ENCODE measurements around the gene PARVB.

The PARVB gene

DNA sequence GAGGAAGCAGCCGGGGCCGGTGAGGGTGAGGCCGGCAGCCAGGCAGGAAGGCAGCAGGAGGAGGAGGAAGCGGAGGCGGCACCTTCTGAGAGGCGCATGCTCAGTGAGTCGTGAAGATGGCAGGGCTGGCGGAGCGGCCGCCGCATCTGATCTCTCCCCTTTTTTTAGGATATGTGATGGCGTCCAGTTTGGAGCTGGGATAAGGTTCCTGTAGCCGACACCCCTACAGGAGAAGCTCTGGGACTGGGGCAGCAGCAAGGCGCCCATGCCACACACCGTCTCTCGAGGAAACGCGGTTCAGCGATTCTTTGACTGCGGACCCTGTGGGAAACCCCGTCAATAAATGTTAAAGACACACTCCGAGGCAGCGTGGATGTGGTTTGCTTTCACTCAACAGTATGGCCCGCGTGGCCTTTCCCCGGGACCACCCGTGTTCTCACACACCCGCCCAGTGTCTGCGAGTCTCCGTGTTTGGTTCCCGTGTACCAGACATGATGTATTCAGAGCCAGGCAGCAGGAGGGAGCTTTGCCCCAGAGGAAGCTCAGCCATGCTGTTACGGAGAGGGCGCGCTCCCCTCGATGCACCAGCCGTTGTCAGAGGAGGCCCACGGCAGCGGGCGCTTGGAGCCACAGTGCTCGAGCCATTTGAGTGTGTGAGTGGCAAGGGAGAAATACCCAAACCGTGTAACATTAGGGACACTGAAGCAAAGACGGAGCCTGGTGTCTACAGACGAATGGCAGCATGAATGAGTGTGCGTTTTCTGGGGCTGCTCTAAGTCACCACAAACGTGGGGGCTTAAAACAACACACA lies 27.7 kb upstream of the PARVB start:
- no peak for DNase-seq (ENCODE audit: low read depth, low spot score)
- no peak overlapping the region for H3K4me3 ChIP-seq (ENCODE audit: low read depth, low read length)
- in situ Hi-C loops (cut with HindIII; ENCODE audit: low sequenced_read_pairs), result no loop called here
- TF ChIP-seq, protein P1, sequence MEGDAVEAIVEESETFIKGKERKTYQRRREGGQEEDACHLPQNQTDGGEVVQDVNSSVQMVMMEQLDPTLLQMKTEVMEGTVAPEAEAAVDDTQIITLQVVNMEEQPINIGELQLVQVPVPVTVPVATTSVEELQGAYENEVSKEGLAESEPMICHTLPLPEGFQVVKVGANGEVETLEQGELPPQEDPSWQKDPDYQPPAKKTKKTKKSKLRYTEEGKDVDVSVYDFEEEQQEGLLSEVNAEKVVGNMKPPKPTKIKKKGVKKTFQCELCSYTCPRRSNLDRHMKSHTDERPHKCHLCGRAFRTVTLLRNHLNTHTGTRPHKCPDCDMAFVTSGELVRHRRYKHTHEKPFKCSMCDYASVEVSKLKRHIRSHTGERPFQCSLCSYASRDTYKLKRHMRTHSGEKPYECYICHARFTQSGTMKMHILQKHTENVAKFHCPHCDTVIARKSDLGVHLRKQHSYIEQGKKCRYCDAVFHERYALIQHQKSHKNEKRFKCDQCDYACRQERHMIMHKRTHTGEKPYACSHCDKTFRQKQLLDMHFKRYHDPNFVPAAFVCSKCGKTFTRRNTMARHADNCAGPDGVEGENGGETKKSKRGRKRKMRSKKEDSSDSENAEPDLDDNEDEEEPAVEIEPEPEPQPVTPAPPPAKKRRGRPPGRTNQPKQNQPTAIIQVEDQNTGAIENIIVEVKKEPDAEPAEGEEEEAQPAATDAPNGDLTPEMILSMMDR (IDR thresholded peaks at IDR 0.05; ENCODE audit: low read depth, low read length), result no peak

DNA sequence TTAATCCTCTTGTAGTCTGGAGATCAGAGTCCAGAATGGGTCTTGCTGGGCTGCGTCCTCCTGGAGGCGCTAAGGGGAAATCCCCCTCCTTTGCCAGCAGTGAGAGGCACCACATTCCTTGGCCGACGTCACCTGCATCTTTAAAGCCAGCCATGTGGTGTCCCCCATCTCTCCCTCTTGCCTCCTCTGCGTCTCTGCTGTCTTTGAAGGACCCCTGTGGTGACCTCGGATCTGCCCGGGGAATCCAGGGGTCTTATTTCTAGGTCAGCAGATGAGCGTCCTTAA lies 27.2 kb upstream of the PARVB start:
- DNase-seq (ENCODE audit: low read depth, low spot score), result no peak
- no peak overlapping the region for H3K4me3 ChIP-seq (ENCODE audit: low read depth, low read length)
- in situ Hi-C loops (cut with HindIII; ENCODE audit: low sequenced_read_pairs), result no loop called here
- TF ChIP-seq, protein P1 (IDR thresholded peaks at IDR 0.05; ENCODE audit: low read depth, low read length), result no peak

DNA sequence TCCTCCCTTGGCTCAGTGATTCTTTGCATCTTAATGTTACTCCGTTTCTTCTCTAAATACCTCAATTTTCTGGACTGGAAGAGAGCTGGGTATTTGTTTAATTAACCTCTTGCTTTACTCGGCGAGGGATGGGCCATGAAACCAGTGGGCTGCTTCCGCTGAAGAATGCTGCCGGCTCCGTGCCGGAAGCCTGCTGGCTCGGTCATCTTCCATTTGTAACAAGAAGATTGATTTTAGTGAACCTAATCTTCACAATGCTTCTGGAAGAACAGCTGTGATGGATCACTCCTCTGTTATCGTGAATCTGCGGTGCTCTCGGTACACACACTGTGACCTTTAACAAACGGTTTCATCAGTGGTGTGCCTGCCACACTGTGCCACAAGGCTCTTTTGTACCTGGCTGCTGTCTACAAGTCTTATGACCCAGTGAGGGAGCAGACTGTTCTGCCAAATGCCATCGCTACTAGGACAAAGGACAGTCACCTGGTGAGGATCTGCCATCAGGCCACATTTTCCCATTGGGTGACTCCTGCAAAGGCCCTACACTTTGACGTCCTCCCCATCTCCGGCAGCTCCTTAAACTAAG lies 25.3 kb upstream of the PARVB start:
- TF ChIP-seq, protein P1 (IDR thresholded peaks at IDR 0.05; ENCODE audit: low read depth, low read length), result no peak
- in situ Hi-C loops (cut with HindIII; ENCODE audit: low sequenced_read_pairs), result no loop called here
- no peak for DNase-seq (ENCODE audit: low read depth, low spot score)
- no peak overlapping the region for H3K4me3 ChIP-seq (ENCODE audit: low read depth, low read length)

DNA sequence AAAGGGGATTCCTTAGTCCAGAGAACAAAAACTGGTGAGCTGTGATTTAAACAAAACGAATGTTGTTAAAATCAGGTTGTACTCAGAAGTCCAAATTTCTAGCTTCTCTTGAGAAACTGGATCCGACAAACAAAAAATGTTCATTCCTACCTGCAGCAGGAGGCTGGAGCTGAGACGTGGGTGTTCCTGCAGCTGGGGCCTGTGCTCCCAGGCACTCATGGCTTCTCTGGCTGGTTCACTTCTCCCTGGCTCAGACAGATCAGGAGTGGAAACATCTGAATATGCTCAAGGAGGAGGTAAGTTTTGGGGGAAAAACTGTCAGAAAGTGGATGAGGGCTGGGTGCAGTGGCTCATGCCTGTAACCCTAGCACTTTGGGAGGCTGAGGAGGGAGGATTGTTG lies 24.7 kb upstream of the PARVB start:
- in situ Hi-C loops (cut with HindIII; ENCODE audit: low sequenced_read_pairs), result no loop called here
- no peak overlapping the region for H3K4me3 ChIP-seq (ENCODE audit: low read depth, low read length)
- no peak for DNase-seq (ENCODE audit: low read depth, low spot score)
- TF ChIP-seq, protein P1 (IDR thresholded peaks at IDR 0.05; ENCODE audit: low read depth, low read length), result no peak

DNA sequence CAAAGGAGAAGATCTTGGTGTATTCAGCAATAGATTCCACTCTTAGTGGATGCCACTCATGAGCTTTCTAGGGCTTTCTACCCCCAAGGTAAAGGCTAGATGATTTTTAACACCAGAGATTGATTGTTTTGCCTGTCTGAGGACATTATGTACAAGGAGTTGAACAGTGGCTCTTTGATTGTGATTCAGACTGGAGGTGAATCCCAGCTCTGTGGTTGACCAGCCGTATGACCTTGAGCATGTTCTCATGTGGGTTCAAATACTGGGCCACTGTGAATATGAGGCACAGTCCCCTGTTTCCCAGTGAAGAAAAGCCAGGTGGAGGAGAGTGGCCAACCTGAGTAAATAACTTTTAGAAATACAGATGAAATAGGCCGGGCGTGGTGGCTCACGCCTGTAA lies 24.0 kb upstream of the PARVB start:
- no peak overlapping the region for H3K4me3 ChIP-seq (ENCODE audit: low read depth, low read length)
- TF ChIP-seq, protein P1 (IDR thresholded peaks at IDR 0.05; ENCODE audit: low read depth, low read length), result no peak
- in situ Hi-C loops (cut with HindIII; ENCODE audit: low sequenced_read_pairs), result no loop called here
- DNase-seq (ENCODE audit: low read depth, low spot score), result no peak

DNA sequence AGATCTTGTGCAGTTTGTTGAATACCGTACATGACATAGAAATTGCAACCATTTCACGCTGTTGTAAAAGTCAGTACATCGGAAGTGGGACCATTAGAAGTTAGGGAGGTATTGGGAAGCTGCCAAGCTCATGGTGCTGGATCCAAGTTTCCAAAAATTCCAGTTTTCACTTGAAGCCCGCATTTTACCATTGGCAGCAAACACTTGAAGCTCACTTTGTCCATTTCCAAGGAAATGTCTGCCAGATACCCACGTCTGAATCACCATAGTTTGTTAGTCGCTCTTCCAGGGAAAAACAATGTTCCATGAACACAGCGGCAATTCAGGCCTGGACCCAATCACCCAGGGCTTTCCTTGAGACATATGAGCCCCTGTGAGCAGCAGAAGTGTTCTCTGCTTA lies 22.6 kb upstream of the PARVB start:
- TF ChIP-seq, protein P1 (IDR thresholded peaks at IDR 0.05; ENCODE audit: low read depth, low read length), result no peak
- DNase-seq (ENCODE audit: low read depth, low spot score), result no peak
- in situ Hi-C loops (cut with HindIII; ENCODE audit: low sequenced_read_pairs), result no loop called here
- H3K4me3 ChIP-seq (ENCODE audit: low read depth, low read length), result no peak overlapping the region

All from astrocyte of the spinal cord (primary cell).